Suprapubic skin (tissue), 4 donors: ENCODE measurements around the gene BCAN. TPM values are rescaled to one million over a fixed set of nuclear protein-coding genes. Genes with fewer than 3 reads are reported as not detected.

Experiments
- DNase-seq, 2 donors: peaks; one replicate each; pipeline ENCODE4 v3.0.0-alpha.2; 2019; ENCODE audit warnings: low spot score in 2 of 2
- H3K27ac ChIP-seq: fragments of 200-600 bp; sonication (generic); one replicate; pipeline ENCODE4 v1.5.1; 2019
- H3K27me3 ChIP-seq: fragments of 200-600 bp; sonication (generic); one replicate; pipeline ENCODE4 v1.5.1; 2019
- H3K36me3 ChIP-seq: fragments of 200-600 bp; sonication (generic); one replicate; pipeline ENCODE4 v1.5.1; 2019
- H3K4me1 ChIP-seq: fragments of 200-600 bp; sonication (generic); one replicate; pipeline ENCODE4 v1.5.1; 2019
- H3K4me3 ChIP-seq: fragments of 200-600 bp; sonication (generic); one replicate; pipeline ENCODE4 v1.5.1; 2019; ENCODE audit warnings: mild to moderate bottlenecking
- H3K9me3 ChIP-seq: fragments of 200-600 bp; sonication (generic); one replicate; pipeline ENCODE4 v1.5.1; 2019
- CTCF ChIP-seq, 2 donors: fragments of 200-600 bp in 1 of 2; fragments of 450-650 bp in 1 of 2; sonication (generic) in 1 of 2; IDR thresholded peaks; one replicate each; pipeline ENCODE4 v1.5.1; 2016 to 2019; ENCODE audit warnings: antibody characterized with exemption in 2 of 2, mild to moderate bottlenecking in 1 of 2, moderate library complexity in 1 of 2
- EP300 ChIP-seq: sonication (generic); formaldehyde crosslinking; IDR thresholded peaks from one replicate; pipeline ENCODE4 v1.6.1; 2017; ENCODE audit warnings: antibody characterized with exemption
- POLR2A ChIP-seq, 2 donors: fragments of 450-650 bp; IDR thresholded peaks; one replicate each; pipeline ENCODE4 v1.6.1; 2017; ENCODE audit warnings: antibody characterized with exemption in 2 of 2, mild to moderate bottlenecking in 2 of 2, moderate library complexity in 2 of 2
- POLR2AphosphoS5 ChIP-seq, 3 donors: sonication (generic); formaldehyde crosslinking; IDR thresholded peaks; one replicate each; pipeline ENCODE4 v1.6.1; 2017; ENCODE audit warnings: antibody characterized with exemption in 3 of 3
- WGBS: methylation state at CpG from one replicate; pipeline ENCODE4 v1.1.5; 2018; 5-methylcytosine and 5-hydroxymethylcytosine counted together
- total RNA-seq, 4 donors: library from RNA; depleted of rRNA; stranded (reverse); fragments of >200 nt; gene quantifications; one replicate each; pipeline ENCODE4 v1.1.0, GENCODE V29; 2016

Gene BCAN
- 10 to 100 TPM; 17.8 to 41.2 (median 29.4) TPM for total RNA-seq

GRCh38 chr1:156641761-156642264 lies at the start of gene BCAN:
Gene BCAN, plus strand, starts transcription at chr1:156642117. Its CDS starts 3,938 bp downstream, at chr1:156646055.
- peak within 1 kb of the TSS; percentile 46 for H3K4me3 ChIP-seq
- H3K9me3 ChIP-seq: no peaks in the 10 kb centered on the region
- H3K4me1 ChIP-seq: peaks cover 15% of the 10 kb centered on the region
- no peak within 1 kb of the TSS for H3K27ac ChIP-seq
- H3K36me3 ChIP-seq: no peaks in the 10 kb centered on the region
- no peak for DNase-seq
- WGBS: under 1% methylated on average over 25 of the region's 46 CpGs
- no peak for TF ChIP-seq POLR2AphosphoS5 (IDR thresholded peaks at IDR 0.05)
- TF ChIP-seq POLR2A (IDR thresholded peaks at IDR 0.05): no peak
- TF ChIP-seq CTCF (IDR thresholded peaks at IDR 0.05): no peak
- no peak for TF ChIP-seq EP300
- H3K27me3 ChIP-seq: peaks cover 100% of the 10 kb centered on the region

DNA sequence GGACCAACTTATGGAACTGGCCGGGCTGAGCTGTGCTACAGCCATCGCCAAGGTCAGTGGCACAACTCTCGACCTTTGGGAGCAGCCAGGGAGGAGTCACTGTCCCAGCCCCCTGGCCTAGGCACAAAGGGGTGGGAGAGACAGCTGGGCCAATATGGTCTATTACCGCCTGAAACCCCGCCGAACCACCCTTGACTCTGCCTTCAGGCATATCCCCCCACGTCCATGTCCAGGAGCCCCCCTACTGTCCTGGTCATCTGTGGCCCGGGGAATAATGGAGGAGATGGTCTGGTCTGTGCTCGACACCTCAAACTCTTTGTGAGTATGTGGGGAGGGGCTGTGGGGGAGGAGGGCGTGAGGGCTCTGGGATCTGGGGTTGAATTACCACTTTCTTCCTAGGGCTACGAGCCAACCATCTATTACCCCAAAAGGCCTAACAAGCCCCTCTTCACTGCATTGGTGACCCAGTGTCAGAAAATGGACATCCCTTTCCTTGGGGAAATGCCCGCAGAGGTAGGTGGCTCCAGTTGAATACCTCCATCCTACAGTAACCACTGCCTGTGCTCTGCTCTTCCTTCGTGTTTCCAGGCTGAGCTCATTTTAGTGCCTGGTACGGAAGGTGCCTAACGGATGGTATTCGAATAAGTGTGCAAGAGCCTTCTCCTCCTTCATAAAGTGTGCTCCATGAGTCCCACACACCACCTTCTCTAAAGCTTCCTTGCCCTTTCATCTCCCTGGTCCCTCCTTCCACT lies 49.6 kb upstream of the BCAN start:
- TF ChIP-seq CTCF (IDR thresholded peaks at IDR 0.05) (no peak), EP300 (no peak), POLR2AphosphoS5 (IDR thresholded peaks at IDR 0.05) (no peak), POLR2A (IDR thresholded peaks at IDR 0.05) (no peak)
- H3K4me3 ChIP-seq: peak overlapping the region; percentile 57
- 54% methylated on average over 11 of the region's 16 CpGs for WGBS
- H3K27ac ChIP-seq: peak overlapping the region; percentile 80
- DNase-seq: no peak
- H3K4me1 ChIP-seq: peaks cover 16% of the 10 kb centered on the region
- H3K27me3 ChIP-seq: no peaks in the 10 kb centered on the region
- H3K9me3 ChIP-seq: no peaks in the 10 kb centered on the region
- H3K36me3 ChIP-seq: peaks cover 41% of the 10 kb centered on the region

DNA sequence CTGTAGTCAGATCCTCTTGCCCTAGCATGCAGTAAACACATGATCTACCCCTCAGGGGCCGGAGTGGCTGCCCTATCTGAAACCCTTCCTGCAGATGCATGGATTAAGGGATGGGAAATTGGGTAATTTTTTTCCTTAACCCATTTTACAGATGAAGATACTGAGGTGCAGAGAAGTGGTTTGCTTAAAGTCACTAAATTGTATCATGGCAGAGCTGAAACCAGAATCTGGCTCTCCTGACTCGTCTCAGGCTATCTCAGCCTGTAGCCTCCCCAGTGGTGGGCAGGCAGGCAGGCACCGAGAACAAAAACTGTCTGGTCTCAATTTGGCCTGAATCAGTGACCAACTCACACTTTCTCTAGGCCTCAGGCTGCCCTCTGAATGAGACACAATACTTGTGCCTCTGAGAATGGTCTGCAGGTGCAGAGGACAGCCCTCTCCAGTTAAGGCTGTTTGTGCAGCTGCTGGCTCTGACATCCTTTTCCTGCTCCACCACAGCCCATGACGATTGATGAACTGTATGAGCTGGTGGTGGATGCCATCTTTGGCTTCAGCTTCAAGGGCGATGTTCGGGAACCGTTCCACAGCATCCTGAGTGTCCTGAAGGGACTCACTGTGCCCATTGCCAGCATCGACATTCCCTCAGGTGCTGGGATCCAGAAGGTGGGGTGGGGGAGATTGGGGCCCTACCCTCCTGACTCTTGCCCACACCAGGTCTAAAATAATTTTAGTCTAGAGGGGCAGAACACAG lies 48.8 kb upstream of the BCAN start:
- WGBS: 73% methylated on average over 8 of the region's 8 CpGs
- Histone ChIP-seq H3K27me3 (no peaks in the 10 kb centered on the region), H3K36me3 (peaks cover 49% of the 10 kb centered on the region), H3K4me3 (no peak overlapping the region), H3K4me1 (peaks cover 16% of the 10 kb centered on the region), H3K27ac (no peak overlapping the region), H3K9me3 (no peaks in the 10 kb centered on the region)
- DNase-seq: no peak
- TF ChIP-seq EP300 (no peak), CTCF (IDR thresholded peaks at IDR 0.05) (no peak), POLR2AphosphoS5 (IDR thresholded peaks at IDR 0.05) (no peak), POLR2A (IDR thresholded peaks at IDR 0.05) (no peak)

DNA sequence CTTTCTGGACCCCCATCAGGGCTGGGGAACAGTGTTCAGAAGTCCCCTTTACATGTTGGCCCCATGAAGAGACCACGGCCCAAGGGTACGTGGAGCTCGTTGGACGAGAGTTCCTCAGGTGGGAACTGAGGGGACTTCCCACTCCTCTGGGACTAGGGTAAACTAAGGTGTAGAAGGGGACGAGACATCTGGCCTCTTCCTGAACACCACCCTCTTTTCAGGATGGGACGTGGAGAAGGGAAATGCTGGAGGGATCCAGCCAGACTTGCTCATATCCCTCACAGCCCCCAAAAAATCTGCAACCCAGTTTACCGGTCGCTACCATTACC lies 48.3 kb upstream of the BCAN start:
- H3K4me3 ChIP-seq: no peak overlapping the region
- H3K27ac ChIP-seq: no peak overlapping the region
- no peaks in the 10 kb centered on the region for H3K27me3 ChIP-seq
- no peaks in the 10 kb centered on the region for H3K9me3 ChIP-seq
- WGBS: 79% methylated on average over 7 of the region's 8 CpGs
- DNase-seq: no peak
- peaks cover 16% of the 10 kb centered on the region for H3K4me1 ChIP-seq
- TF ChIP-seq EP300: no peak
- TF ChIP-seq POLR2AphosphoS5 (IDR thresholded peaks at IDR 0.05): no peak
- no peak for TF ChIP-seq CTCF (IDR thresholded peaks at IDR 0.05)
- TF ChIP-seq POLR2A (IDR thresholded peaks at IDR 0.05): no peak
- H3K36me3 ChIP-seq: peaks cover 54% of the 10 kb centered on the region

DNA sequence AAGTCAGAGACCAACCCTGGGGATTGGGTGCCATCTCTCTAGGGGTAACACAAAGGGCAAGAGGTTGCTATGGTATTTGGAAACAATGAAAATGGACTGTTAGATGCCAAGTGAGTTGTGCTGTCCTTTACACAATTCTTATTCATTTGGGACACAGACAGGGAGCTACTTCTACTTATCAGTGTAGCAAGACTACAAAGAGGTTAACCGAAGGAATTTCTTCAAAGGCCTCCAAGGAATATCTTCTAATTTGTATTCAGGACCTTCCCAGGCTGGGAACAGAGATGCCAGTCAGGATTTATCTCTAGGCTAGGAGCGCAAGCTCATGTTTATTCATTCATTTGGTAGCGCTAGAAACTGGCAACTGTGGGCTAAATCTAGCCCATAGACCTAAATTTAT lies 47.7 kb upstream of the BCAN start:
- WGBS: 58% methylated on average over 3 of the region's 3 CpGs
- Histone ChIP-seq H3K27ac (no peak overlapping the region), H3K4me3 (no peak overlapping the region), H3K36me3 (peaks cover 57% of the 10 kb centered on the region), H3K27me3 (no peaks in the 10 kb centered on the region), H3K9me3 (no peaks in the 10 kb centered on the region), H3K4me1 (peaks cover 16% of the 10 kb centered on the region)
- no peak for DNase-seq
- no peak for TF ChIP-seq POLR2AphosphoS5 (IDR thresholded peaks at IDR 0.05)
- TF ChIP-seq POLR2A (IDR thresholded peaks at IDR 0.05): no peak
- no peak for TF ChIP-seq CTCF (IDR thresholded peaks at IDR 0.05)
- no peak for TF ChIP-seq EP300
